ENCODE measurements around the gene LAMTOR2.

DNA sequence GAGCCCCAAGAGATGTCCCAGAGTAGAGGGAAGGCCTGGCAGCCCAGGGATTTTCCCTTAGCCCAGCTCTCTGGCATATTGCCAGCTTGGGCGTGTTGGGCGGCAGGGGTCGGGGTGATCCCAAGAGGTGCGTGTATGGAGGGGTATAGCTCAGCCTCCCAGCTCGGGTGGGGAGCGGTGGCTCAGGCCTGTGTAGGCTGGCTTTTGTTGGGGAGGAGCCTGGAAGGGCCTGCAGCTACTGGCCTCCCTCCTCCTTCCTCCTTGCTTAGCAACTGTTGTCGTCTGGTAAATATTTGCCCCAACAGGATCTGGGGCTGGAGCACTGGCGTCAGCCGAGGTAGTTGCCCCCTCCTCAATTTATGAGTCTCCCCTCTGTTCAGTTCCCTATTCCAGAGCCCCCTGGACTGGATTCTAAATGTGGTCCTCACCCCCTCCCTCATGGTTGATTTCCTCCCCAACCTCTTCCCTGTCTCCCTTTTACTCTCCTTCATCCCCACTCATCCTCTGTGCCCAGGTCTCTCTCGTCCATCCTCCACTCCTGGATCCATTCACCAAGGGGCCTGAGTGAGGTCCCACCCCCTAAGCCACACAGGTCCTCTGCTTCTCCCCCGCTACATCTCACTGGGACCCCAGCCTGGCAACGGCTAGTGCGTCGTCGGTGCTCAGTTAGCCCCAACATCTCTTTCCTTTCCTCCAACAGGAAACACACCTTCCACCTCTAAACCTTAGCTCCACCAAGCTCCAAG is 49.7 kb downstream of the LAMTOR2 start:
- TF ChIP-seq POLR2A (IDR thresholded peaks at IDR 0.05) = no peak
- TF ChIP-seq, protein P1, sequence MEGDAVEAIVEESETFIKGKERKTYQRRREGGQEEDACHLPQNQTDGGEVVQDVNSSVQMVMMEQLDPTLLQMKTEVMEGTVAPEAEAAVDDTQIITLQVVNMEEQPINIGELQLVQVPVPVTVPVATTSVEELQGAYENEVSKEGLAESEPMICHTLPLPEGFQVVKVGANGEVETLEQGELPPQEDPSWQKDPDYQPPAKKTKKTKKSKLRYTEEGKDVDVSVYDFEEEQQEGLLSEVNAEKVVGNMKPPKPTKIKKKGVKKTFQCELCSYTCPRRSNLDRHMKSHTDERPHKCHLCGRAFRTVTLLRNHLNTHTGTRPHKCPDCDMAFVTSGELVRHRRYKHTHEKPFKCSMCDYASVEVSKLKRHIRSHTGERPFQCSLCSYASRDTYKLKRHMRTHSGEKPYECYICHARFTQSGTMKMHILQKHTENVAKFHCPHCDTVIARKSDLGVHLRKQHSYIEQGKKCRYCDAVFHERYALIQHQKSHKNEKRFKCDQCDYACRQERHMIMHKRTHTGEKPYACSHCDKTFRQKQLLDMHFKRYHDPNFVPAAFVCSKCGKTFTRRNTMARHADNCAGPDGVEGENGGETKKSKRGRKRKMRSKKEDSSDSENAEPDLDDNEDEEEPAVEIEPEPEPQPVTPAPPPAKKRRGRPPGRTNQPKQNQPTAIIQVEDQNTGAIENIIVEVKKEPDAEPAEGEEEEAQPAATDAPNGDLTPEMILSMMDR (IDR thresholded peaks at IDR 0.05) = no peak

All from thyroid gland (tissue), 4 donors.